Adrenal gland (tissue), 12 donors: Measurements from ENCODE around the gene TPBGL. TPM values are rescaled to one million over a fixed set of nuclear protein-coding genes. Genes with fewer than 3 reads are reported as not detected.

Source experiments
- DNase-seq, 7 donors: peaks; one replicate each; pipeline ENCODE4 v3.0.0-alpha.2; 2019 to 2020
- H3K27ac ChIP-seq, 5 donors: fragments of 200-600 bp; sonication (generic) in 4 of 5; 1 replicate in 3 of 5; 2 replicates in 2 of 5; pipeline versions ENCODE4 v1.5.1 to v1.8.0; 2016 to 2020; ENCODE audit warnings: mild to moderate bottlenecking in 1 of 5
- H3K27me3 ChIP-seq: fragments of 200-600 bp; 2 replicates; pipeline ENCODE4 v1.8.0; 2021
- H3K36me3 ChIP-seq, 2 donors: fragments of 200-600 bp; replicated peaks in 1 of 2; 1 replicate in 1 of 2; 2 replicates in 1 of 2; pipeline versions ENCODE4 v1.5.1 to v1.8.0; 2018 to 2022
- H3K4me1 ChIP-seq, 2 donors: fragments of 200-600 bp; replicated peaks in 1 of 2; 1 replicate in 1 of 2; 2 replicates in 1 of 2; pipeline versions ENCODE4 v1.5.1 to v1.8.0; 2018 to 2021
- H3K4me3 ChIP-seq, 4 donors: fragments of 200-600 bp; sonication (generic) in 3 of 4; one replicate each; pipeline ENCODE4 v1.5.1; 2016 to 2018
- H3K9me3 ChIP-seq, 3 donors: fragments of 200-600 bp; sonication (generic) in 1 of 3; replicated peaks in 1 of 3; 1 replicate in 2 of 3; 2 replicates in 1 of 3; pipeline versions ENCODE4 v1.5.1 to v1.8.0; 2016 to 2021
- POLR2A ChIP-seq, 2 donors: fragments of 450-650 bp; IDR thresholded peaks; one replicate each; pipeline ENCODE4 v1.6.1; 2017; ENCODE audit warnings: antibody characterized with exemption in 2 of 2, mild to moderate bottlenecking in 2 of 2, moderate library complexity in 1 of 2
- WGBS, 4 donors: extraction: QIAGEN DNeasy Blood & Tissue Kit in 2 of 4; methylation state at CpG; one replicate each; pipeline versions ENCODE4 v1.1.5 to v1.1.7; 2013 to 2017; 5-methylcytosine and 5-hydroxymethylcytosine counted together
- intact Hi-C, 2 donors: fragments of 100-400 bp; cut with DNase I; formaldehyde crosslinking; loops; one replicate each; pipeline versions ENCODE4 v1.14.1 to v1.15.0; 2022 to 2023
- polyA plus RNA-seq, 3 donors: library from polyadenylated mRNA; stranded (reverse); fragments of 200-250 nt in 2 of 3; fragments of 350-450 nt in 1 of 3; fragmentation: Illumina TruSeq in 1 of 3; extraction: RNeasy Lipid Tissue Mini Kit (QIAGEN cat#74804) in 1 of 3; gene quantifications; one replicate each; pipeline ENCODE4 v1.2.3, GENCODE V29; 2013 to 2014
- total RNA-seq, 9 donors: library from RNA; depleted of rRNA in 4 of 9; stranded (reverse); fragments of >200 nt in 4 of 9; fragments of 120-200 nt in 1 of 9; fragmentation: NEBNext Ultra II Directional in 1 of 9; extraction: Animal tissue kit (Norgen Biotek cat#: 25700) in 1 of 9; gene quantifications; one replicate each; pipeline versions ENCODE4 v1.1.0 to v1.2.4, GENCODE V29; 2013 to 2023
- TF ChIP-seq, protein P1 (sequence below), 6 experiments: fragments of 450-650 bp in 4 of 6; fragments of 200-600 bp in 2 of 6; sonication (generic) in 1 of 6; IDR thresholded peaks; 1 replicate in 5 of 6; 2 replicates in 1 of 6; pipeline versions ENCODE4 v1.5.1 to v1.8.0; 2016 to 2021; ENCODE audit warnings: antibody characterized with exemption in 6 of 6, mild to moderate bottlenecking in 2 of 6, moderate library complexity in 1 of 6
- donor health status: healthy with polysubstance abuse.
- donor health status: Bipolar disorder and iron deficiency.
- donor health status: DM: yes; HTN: yes; CAD: no.
- donor health status: DM: no; HTN: no; CAD: no.
- donor health status: DM: no; HTN: no; CAD: no.
- donor health status: DM: yes; HTN: yes; CAD: no.

Gene TPBGL
- total and polyA plus RNA-seq, 12 donors: 0.11 to 4.3 (median 1.4) TPM

DNA sequence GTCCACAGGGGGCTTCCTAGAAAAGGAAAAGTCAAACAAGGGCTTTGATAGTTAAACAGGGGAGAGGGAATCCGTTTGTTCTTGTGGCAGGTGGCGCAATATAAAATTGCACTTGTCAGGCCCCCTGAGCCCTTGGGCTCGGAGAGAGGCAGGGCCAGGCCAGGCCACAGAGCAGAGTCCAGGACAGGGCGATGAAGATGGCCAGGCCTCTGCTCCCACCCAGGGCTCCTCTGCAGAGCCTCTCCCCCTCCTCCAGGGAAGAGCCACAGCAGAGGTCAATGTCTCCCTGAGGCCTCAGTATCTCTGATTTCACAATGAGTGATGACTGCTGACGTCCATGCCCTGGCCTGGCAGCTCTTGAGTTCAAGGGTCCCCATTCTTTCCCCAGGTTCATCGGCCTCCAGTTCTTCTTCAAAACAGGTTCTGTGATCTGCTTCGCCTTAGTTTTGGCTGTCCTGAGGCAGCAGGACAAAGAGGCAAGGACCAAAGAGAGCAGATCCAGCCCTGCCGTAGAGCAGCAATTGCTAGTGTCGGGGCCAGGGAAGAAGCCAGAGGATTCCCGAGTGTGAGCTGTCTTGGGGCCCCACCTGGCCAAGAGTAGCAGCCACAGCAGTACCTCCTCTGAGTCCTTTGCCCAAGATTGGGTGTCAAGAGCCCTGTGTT lies 36.4 kb upstream of the TPBGL start:
- peaks cover 0 to 15% of the 10 kb centered on the region in 2 donors for H3K4me1 ChIP-seq
- 69 to 81% (median 73%) methylated on average over 5 to 10 of the region's 10 CpGs for WGBS, 4 donors
- no peak overlapping the region for H3K4me3 ChIP-seq
- DNase-seq: peak in 5 of 7 donors; percentile 25 to 76 (median 48)
- no peaks in the 10 kb centered on the region for H3K27me3 ChIP-seq
- no peak for TF ChIP-seq POLR2A (IDR thresholded peaks at IDR 0.05)
- TF ChIP-seq, protein P1, sequence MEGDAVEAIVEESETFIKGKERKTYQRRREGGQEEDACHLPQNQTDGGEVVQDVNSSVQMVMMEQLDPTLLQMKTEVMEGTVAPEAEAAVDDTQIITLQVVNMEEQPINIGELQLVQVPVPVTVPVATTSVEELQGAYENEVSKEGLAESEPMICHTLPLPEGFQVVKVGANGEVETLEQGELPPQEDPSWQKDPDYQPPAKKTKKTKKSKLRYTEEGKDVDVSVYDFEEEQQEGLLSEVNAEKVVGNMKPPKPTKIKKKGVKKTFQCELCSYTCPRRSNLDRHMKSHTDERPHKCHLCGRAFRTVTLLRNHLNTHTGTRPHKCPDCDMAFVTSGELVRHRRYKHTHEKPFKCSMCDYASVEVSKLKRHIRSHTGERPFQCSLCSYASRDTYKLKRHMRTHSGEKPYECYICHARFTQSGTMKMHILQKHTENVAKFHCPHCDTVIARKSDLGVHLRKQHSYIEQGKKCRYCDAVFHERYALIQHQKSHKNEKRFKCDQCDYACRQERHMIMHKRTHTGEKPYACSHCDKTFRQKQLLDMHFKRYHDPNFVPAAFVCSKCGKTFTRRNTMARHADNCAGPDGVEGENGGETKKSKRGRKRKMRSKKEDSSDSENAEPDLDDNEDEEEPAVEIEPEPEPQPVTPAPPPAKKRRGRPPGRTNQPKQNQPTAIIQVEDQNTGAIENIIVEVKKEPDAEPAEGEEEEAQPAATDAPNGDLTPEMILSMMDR (IDR thresholded peaks at IDR 0.05): no peak
- H3K36me3 ChIP-seq: peaks cover 0 to 4% of the 10 kb centered on the region in 2 donors
- H3K9me3 ChIP-seq: no peaks in the 10 kb centered on the region
- intact Hi-C loops: loop anchor here (2.0 to 10.0 kb wide), 3 partner anchors 57 to 179 kb away; no protein-coding TSS in a partner anchor
- H3K27ac ChIP-seq: peak overlapping the region in 1 of 5 donors; percentile 82

GRCh38 chr11:75204685-75205563 lies 35.6 kb upstream of the TPBGL start:
- Histone ChIP-seq H3K4me1 (peaks cover 0 to 13% of the 10 kb centered on the region in 2 donors), H3K27me3 (no peaks in the 10 kb centered on the region), H3K9me3 (no peaks in the 10 kb centered on the region), H3K27ac (peak overlapping the region in 1 of 5 donors; percentile 82), H3K4me3 (no peak overlapping the region), H3K36me3 (peaks cover 0 to 4% of the 10 kb centered on the region in 2 donors)
- intact Hi-C loops: loop anchor here (2.0 to 10.0 kb wide), 4 partner anchors 58 to 278 kb away; no protein-coding TSS in a partner anchor
- TF ChIP-seq POLR2A (IDR thresholded peaks at IDR 0.05): no peak
- TF ChIP-seq, protein P1 (IDR thresholded peaks at IDR 0.05): peak; percentile 87 to 93 (median 92)
- 24 to 32% (median 28%) methylated on average over 7 to 9 of the region's 9 CpGs for WGBS, 4 donors
- DNase-seq: peak; percentile 87 to 97 (median 93)

GRCh38 chr11:75205564-75206020 lies 35.0 kb upstream of the TPBGL start:
- intact Hi-C loops: loop anchor here (2.0 to 10.0 kb wide), 3 partner anchors 61 to 278 kb away; no protein-coding TSS in a partner anchor
- Histone ChIP-seq H3K36me3 (peaks cover 0 to 4% of the 10 kb centered on the region in 2 donors), H3K27ac (peak overlapping the region in 1 of 5 donors; percentile 82), H3K27me3 (no peaks in the 10 kb centered on the region), H3K9me3 (no peaks in the 10 kb centered on the region), H3K4me3 (no peak overlapping the region), H3K4me1 (peaks cover 0 to 9% of the 10 kb centered on the region in 2 donors)
- WGBS, 4 donors: 66 to 75% (median 73%) methylated on average over 5 of the region's 5 CpGs
- TF ChIP-seq, protein P1 (IDR thresholded peaks at IDR 0.05): no peak
- TF ChIP-seq POLR2A (IDR thresholded peaks at IDR 0.05): no peak
- no peak for DNase-seq

DNA sequence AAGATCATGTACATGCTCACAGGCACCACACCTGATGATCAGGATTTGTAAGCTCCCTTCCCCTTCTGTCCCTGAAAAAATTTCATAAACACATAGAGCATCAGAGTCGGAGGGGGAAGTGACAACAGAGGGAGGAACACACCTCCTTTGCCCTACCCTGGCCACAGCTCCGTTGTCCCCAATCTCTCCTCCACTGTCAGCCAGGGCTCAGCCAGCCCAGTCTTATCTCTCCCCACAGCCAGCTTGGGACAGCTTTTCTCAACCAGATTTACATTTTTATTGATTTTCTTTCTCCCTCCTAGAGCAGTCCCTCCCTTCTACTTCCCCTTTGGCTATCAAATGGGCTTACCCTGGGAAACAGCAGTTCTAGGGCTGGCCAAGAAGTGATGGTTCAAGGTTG lies 32.1 kb upstream of the TPBGL start:
- Histone ChIP-seq H3K4me3 (no peak overlapping the region), H3K36me3 (no peaks in the 10 kb centered on the region), H3K4me1 (peaks cover 0 to 9% of the 10 kb centered on the region in 2 donors), H3K9me3 (no peaks in the 10 kb centered on the region), H3K27ac (no peak overlapping the region), H3K27me3 (no peaks in the 10 kb centered on the region)
- no peak for TF ChIP-seq POLR2A (IDR thresholded peaks at IDR 0.05)
- TF ChIP-seq, protein P1 (IDR thresholded peaks at IDR 0.05): no peak
- DNase-seq: no peak
- WGBS, 4 donors: 28 to 49% (median 39%) methylated on average over 2 of the region's 2 CpGs
- intact Hi-C loops: loop anchor here (5.0 to 10.0 kb wide), 2 partner anchors 184 to 281 kb away; no protein-coding TSS in a partner anchor
